GM12864 (cell line): ENCODE measurements around the gene RAD51.
A peak's percentile ranks its signal among the peaks of the same experiment; 100 is the strongest.

Source experiments
- DNase-seq: peaks from one replicate; pipeline ENCODE4 v3.0.0-alpha.2; 2011; ENCODE audit warnings: low read depth
- H3K4me3 ChIP-seq: 2 replicates; pipeline ENCODE4 v1.5.1; 2011; ENCODE audit warnings: mild to moderate bottlenecking, low read depth, low read length, control low read depth
- TF ChIP-seq, protein P1 (sequence below): IDR thresholded peaks from 2 replicates; pipeline ENCODE4 v1.5.1; 2011; ENCODE audit warnings: low read depth, mild to moderate bottlenecking, moderate library complexity, low read length, control low read depth, inconsistent platforms; ENCODE audit errors: missing control alignments

The RAD51 gene

DNA sequence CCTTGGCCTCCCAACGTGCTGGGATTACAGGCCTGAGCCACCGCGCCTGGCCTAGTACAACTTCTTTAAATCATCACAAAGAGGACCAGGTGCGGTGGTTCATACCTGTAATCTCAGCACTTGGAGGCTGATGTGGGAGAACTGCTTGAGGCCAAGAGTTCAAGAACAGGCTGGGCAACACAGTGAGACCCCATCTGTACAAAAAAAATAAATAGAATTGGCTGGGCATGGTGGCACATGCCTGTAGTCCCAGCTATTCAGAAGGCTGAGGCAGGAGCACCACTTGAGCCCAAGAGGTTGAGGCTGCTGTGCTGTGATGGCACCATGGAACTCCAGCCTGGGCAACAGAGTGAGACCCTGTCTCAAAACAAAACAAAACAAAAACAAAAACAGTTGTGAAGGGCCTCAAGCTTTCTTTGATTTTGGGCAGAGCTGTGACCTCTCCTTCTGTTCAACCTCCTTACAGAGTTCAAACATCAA is 54.2 kb downstream of the RAD51 start:
- TF ChIP-seq, protein P1, sequence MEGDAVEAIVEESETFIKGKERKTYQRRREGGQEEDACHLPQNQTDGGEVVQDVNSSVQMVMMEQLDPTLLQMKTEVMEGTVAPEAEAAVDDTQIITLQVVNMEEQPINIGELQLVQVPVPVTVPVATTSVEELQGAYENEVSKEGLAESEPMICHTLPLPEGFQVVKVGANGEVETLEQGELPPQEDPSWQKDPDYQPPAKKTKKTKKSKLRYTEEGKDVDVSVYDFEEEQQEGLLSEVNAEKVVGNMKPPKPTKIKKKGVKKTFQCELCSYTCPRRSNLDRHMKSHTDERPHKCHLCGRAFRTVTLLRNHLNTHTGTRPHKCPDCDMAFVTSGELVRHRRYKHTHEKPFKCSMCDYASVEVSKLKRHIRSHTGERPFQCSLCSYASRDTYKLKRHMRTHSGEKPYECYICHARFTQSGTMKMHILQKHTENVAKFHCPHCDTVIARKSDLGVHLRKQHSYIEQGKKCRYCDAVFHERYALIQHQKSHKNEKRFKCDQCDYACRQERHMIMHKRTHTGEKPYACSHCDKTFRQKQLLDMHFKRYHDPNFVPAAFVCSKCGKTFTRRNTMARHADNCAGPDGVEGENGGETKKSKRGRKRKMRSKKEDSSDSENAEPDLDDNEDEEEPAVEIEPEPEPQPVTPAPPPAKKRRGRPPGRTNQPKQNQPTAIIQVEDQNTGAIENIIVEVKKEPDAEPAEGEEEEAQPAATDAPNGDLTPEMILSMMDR, result no peak
- no peak for DNase-seq
- no peak overlapping the region for H3K4me3 ChIP-seq

DNA sequence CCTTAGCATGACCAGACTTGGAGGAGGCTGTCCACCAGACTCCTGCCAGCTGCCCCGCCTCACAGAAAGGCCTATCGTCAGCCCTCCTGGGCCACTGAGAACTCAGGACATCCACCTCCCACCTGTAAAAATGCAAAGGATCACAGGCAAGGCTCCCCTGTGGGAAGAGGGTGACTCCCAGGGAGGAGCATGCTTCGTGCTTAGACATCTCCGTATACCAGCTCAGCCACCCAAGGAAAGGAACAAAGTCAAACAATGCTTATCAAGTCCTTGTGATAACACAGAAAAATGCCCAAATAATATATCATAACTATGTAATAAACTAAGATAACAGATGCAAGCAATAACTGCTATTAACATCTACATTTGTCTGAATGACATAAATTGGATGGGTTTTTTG is 55.9 kb downstream of the RAD51 start:
- TF ChIP-seq, protein P1, result no peak
- no peak for DNase-seq
- no peak overlapping the region for H3K4me3 ChIP-seq

DNA sequence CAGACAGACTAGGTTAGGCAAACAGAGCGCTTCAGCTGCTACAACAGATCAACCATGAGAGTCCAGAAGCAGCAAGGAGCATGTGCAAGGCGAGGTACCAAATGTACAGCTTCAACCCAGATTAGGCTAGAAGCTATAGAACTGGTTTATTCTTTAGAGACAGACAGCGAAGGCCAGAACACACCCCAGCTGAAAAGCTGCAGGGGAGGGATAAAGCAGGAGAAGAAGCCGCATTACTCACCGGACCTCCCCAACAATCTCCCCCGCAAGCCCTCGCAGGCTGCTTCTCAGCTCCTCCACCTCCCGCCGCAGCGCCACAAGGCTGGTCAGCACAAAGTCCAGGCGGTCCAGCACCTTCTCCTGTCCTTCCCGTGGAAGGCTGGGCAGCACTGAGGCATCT is 56.8 kb downstream of the RAD51 start:
- H3K4me3 ChIP-seq, result no peak overlapping the region
- no peak for DNase-seq
- TF ChIP-seq, protein P1, result no peak

GRCh38 chr15:40754574-40754882 is 59.6 kb downstream of the RAD51 start:
- TF ChIP-seq, protein P1, result no peak
- H3K4me3 ChIP-seq, result peak overlapping the region; percentile 91
- DNase-seq, result no peak

GRCh38 chr15:40754883-40755811 is 60.2 kb downstream of the RAD51 start, which contains the start of gene RMDN3:
TSS of gene RMDN3 (minus strand) at chr15:40755254. CDS start at chr15:40754783, 471 bp downstream.
- peak within 1 kb of the TSS; percentile 91 for H3K4me3 ChIP-seq
- DNase-seq, result peak; percentile 68
- TF ChIP-seq, protein P1, result no peak

DNA sequence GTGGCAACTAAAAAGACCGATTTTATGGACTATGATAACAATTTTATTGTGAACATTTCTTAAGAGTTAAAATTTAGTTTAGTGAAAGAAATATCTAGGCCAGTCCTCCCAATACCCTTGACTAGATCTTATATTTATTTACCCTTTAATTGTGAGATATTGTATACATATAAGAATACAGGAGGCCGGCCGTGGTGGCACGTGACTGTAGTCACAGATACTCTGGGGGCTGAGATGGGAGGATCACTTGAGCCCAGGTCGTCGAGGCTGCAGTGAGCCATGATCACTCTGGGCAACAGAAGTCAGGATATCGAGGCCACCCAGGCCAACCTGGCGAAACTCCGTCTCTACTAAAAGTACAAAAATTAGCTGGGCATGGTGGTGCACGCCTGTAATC is 60.8 kb downstream of the RAD51 start:
- H3K4me3 ChIP-seq, result peak overlapping the region; percentile 91; the same call in 1 of the 2 replicates
- DNase-seq, result no peak
- TF ChIP-seq, protein P1, result no peak
